ENCODE measurements around the gene PLEK2.

GRCh38 chr14:67392123-67392522, 19.8 kb downstream of the PLEK2 start:
- TF ChIP-seq CTCF (conservative IDR thresholded peaks at IDR 0.05 in 1 of 2, IDR thresholded peaks at IDR 0.05 in 1 of 2; ENCODE audit: low read depth in 1 of 2, low read length in 2 of 2): no peak
- no peak for TF ChIP-seq EZH2 (IDR thresholded peaks at IDR 0.05; ENCODE audit: low read length, missing control alignments)

Data from fibroblast of lung (primary cell).